HG03064 (cell line): ENCODE results near the gene PMS1.
"Not testable (repeated sequence)": the region's sequence is repeated elsewhere in the genome, so short reads cannot be mapped to it uniquely, and the experiment has no call there.

Source experiments
- ATAC-seq: cut with Tn5 transposase; IDR thresholded peaks from one replicate; pipeline ENCODE4 v1.9.1; 2021; ENCODE audit warnings: low read depth; ENCODE audit not compliant: unreplicated experiment

Gene PMS1

DNA sequence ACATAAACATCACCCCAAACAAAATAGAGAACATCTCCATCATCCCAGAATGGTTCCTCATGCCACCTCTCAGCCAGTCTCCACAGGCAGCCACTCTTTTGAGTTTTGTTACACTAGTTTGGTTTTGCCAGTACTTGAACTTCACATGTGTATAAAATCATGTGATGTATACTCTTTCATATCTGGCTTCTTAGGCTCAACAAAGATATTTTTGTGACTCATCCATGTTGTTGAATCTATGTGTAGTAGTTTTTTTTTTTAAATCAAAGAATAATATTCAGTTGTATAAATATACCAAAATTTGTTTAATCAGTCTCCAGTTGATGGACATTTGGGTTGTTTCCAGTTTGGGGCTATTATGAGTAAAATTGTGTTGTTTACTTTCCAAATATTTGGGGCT lies 75.9 kb downstream of the PMS1 start:
- no peak for ATAC-seq

DNA sequence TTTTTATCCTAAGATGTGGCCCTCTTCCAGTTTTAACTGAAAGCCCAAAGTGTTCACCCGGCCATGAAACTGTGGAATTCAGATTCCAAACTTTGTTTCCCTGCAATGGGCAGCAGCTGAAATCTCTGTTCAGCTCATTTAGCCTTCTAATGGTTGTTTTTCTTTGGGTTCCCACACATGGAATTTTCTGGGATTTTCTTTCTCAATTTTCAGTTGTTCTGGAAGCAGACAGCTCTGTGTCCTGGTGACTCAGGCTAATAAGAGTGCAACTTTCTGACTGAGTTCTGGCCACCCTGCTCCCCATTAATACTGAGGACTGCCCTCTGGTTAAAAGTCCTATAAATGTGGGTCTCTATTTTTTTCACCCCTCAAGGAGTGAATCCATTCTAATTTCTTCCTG lies 78.5 kb downstream of the PMS1 start:
- no peak for ATAC-seq

DNA sequence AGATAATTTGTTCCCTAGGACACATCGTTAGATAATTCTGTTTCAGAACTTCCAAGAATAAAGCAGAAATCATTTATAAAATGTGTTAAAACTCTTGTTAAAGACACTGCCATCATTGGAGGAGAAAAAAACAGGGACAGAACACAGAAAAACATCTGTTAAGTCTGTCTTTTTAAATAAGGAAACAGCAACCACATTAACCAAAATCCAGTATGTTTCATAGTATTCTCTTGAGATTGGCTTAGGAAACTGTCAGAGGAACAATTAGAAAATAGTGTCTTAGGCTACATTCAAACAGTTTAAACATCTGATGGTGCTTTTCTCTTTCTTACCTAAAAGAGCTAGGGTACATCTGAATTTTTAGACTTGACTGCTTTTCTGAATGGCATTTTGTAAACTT lies 81.6 kb downstream of the PMS1 start:
- ATAC-seq: no peak

DNA sequence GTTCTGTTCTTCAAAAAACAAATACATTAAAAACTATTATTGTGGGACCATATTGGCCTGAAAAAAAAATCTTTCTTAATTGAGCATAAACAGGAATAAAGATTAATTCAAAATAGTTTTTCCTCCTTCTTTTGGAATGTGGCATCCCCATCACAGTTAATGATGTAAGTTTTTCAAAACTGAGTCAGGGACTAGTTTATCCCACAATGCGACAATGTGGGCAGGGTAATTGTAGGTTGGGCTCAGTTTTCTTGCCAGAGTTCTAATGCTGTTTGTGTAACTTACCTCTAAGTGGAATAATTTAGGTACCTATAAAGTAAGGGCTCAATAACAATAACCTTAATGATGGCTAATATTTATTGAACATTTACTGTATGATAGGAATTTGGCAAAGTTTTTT lies 82.0 kb downstream of the PMS1 start:
- no peak for ATAC-seq

GRCh38 chr2:189868896-189869295 lies 84.6 kb downstream of the PMS1 start:
- ATAC-seq: no peak

DNA sequence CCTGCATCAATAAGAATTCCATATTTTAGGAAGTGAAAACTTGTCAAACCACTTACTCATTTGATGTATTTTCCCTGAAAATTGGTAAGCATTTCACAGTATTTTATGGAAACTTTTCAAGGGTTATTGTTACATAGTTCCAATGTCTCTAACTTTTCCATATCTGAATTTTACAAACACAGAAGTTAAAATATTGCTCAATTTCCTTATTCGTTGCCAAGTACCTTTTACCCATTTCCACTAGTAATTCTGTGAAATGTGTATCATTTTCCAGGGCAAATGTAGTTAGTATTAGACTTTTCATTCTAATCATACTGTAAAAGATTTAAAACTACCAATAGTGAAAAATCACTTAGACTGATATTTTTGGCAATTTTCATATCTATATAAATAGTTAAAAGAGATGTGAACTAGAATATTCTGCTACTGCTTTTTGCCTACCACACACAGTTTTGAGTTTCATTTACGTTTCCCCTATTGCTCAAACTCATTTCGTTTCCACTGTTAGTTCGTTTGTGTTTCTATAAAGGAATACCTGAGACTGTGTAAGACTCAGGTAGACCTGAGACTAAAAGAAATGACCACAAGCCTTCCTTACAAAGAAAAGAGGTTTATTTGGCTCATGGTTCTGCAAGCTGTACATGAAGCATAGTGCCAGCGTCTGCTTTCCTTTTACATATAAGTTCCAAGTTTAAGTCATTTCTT lies 86.3 kb downstream of the PMS1 start:
- no peak for ATAC-seq

DNA sequence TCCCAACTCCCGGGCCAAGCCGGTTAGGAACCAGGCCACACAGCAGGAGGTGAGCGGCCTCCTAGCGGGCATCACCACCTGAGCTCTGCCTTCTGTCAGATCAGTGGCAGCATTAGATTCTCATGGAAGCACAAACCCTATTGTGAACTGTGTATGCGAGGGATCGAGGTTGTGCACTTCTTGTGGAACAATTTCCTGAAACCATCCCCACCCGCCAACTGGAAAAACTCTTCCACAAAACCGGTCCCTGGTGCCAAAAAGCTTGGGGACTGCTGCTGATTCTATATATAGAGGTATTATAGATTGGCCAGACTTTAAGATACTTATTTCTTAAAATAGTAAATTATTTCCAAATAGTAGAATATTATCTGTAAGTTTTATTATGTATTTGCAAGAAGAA lies 89.4 kb downstream of the PMS1 start:
- no peak for ATAC-seq

DNA sequence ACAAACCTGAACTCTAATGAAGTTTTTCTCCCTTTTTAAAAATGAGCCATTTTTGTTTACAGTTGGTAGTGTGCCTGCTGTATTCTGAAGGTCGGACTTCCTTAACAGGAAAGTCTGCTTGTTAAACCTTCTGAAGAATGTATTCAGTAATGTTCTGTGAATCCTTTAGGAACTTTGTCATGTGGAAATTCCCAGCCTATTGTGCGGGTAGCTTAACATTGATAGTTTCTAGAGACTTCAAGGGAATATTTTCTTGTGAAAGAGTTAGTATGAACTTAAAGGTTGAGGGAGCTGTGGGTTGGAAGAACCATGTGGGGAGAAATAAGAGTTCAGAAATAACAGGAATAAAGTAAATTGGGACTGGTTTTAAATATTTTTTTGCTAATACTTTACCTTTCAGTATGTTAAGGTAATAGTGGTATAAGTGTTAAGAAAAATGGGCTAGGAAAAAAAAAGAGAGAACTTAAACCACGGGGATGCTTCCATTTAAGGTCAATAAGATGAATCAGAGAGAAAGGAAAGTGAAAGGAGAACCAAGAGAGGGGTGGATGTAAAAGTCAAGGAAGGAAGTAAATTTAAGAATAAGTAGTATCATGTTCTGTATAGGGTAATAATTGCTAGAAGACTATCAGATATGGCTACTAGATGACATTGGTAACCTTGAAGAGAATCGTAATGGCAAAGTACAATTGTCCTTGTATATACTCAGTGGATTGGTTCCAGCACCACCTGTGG lies 90.5 kb downstream of the PMS1 start:
- ATAC-seq: no peak

GRCh38 chr2:189876271-189876670 lies 92.0 kb downstream of the PMS1 start:
- no peak for ATAC-seq

DNA sequence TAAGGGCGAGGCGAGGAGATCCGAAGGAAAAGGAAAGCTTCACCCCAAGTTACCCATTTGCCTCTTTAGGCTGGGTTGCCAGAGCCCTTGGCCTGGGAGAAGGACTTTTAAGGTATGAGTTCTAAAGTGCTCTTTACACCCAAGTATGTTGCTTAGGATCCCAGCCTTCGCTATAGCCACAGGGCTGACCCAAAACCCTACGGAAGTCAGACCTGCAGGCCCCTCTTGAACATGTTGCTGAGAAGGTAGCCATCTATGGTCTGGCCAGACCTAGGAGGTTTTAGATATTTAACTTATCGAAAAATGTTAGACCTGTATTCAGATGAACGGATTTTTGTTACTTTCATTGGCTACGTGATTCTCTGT lies 95.4 kb downstream of the PMS1 start:
- no peak for ATAC-seq

- no peak for ATAC-seq
Measured at GRCh38 chr2:189880429-189880828, 96.2 kb downstream of the PMS1 start.

GRCh38 chr2:189880832-189881492 lies 96.7 kb downstream of the PMS1 start:
- ATAC-seq: no peak

DNA sequence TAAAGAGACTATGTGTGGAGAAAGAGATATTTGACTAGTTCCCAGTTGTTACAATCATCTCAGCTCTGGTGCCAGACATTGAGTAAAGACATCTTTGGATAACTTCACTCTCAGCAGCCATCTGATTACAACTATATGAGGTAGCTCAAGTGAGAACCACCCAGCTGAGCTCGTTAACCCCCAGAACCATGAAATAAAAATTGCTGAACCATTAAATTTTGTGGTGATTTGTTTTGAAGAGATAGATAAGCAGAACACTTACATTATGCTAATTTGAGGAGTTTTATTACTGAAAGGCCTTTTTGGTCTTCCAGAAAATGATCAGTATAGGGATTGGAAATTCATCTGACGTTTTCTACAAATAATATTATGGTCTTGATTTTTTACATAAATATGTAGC lies 101.1 kb downstream of the PMS1 start:
- no peak for ATAC-seq

- ATAC-seq: not testable (repeated sequence)
Measured at GRCh38 chr2:189892546-189893294, 108.5 kb downstream of the PMS1 start.

- ATAC-seq: no peak
Measured at GRCh38 chr2:189896809-189897208, 112.6 kb downstream of the PMS1 start.

DNA sequence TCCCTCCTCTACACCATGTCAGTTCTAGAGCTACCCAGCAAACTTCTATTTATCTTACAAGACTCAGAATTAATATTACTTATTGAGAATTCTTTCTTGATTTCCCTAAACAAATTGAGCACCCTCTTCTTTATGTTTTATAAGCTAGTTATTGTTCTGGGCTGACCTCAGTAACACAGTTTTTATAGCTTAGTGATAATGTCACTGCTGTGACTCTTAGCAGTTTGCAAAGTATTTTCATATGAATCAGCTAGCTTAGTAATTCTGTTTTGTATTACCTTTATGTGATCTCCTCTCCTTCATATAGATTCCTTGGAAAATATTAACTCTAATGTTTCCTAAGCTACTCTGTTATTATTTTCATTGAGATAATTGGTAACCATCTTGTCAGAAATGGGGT lies 114.9 kb downstream of the PMS1 start:
- ATAC-seq: no peak

- ATAC-seq: no peak
Measured at GRCh38 chr2:189900726-189901125, 116.5 kb downstream of the PMS1 start.

GRCh38 chr2:189901664-189902063 lies 117.4 kb downstream of the PMS1 start:
- ATAC-seq: no peak

- ATAC-seq: no peak
Measured at GRCh38 chr2:189913821-189914220, 129.6 kb downstream of the PMS1 start.

GRCh38 chr2:189916651-189917050 lies 132.4 kb downstream of the PMS1 start:
- no peak for ATAC-seq
